OCI-LY1 (cell line): ENCODE measurements around the gene HELQ.

ENCODE experiments used
- EZH2 ChIP-seq: fragments of 200-600 bp; sonication (generic), shearing (Covaris generic); IDR thresholded peaks from 2 replicates; pipeline ENCODE4 v1.8.0; 2017; ENCODE audit warnings: borderline replicate concordance, mixed run types, mild to moderate bottlenecking, antibody characterized with exemption, low read length, moderate library complexity, mixed read lengths
- TF ChIP-seq, protein P1 (sequence below): fragments of 200-600 bp; sonication (generic), shearing (Covaris generic); IDR thresholded peaks from 2 replicates; pipeline ENCODE4 v1.5.1; 2017; ENCODE audit warnings: mild to moderate bottlenecking, antibody characterized with exemption, low read length, moderate library complexity, mixed read lengths

DNA sequence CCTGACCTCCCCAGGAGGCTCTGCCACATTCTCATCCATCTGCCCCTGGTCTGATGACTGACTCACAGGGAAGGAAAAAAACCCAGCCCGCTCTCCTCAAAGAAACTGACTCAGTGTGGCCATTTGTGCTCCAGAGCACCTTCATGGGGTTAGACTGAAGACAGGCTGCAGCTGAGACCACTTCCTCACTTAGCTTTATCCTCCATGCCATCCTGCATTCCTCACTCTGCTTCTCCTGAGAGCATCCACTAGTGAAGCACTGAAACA lies 85.0 kb downstream of the HELQ start:
- TF ChIP-seq, protein P1, sequence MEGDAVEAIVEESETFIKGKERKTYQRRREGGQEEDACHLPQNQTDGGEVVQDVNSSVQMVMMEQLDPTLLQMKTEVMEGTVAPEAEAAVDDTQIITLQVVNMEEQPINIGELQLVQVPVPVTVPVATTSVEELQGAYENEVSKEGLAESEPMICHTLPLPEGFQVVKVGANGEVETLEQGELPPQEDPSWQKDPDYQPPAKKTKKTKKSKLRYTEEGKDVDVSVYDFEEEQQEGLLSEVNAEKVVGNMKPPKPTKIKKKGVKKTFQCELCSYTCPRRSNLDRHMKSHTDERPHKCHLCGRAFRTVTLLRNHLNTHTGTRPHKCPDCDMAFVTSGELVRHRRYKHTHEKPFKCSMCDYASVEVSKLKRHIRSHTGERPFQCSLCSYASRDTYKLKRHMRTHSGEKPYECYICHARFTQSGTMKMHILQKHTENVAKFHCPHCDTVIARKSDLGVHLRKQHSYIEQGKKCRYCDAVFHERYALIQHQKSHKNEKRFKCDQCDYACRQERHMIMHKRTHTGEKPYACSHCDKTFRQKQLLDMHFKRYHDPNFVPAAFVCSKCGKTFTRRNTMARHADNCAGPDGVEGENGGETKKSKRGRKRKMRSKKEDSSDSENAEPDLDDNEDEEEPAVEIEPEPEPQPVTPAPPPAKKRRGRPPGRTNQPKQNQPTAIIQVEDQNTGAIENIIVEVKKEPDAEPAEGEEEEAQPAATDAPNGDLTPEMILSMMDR = no peak
- TF ChIP-seq EZH2 = no peak
